Calu3 (cell line): ENCODE data around the gene ZNF501. TPM values are rescaled to one million over a fixed set of nuclear protein-coding genes. Genes with fewer than 3 reads are reported as not detected.

Experiments used
- BruUV-seq: library from RNA; stranded (reverse); fragments of 400-500 nt; replicated peaks from 2 replicates; lab custom pipeline; 2021; lab: Mats Ljungman, UMichigan
- CTCF ChIA-PET: fragments of 300-600 bp; sonication (Branson Sonifier 250); formaldehyde crosslinking; loops from one replicate; lab custom pipeline; 2022; ENCODE audit warnings: antibody characterized with exemption; lab: Charles Lee
- DNase-seq: peaks from one replicate; pipeline ENCODE4 v3.0.0; 2022
- H3K27ac Mint-ChIP-seq: one replicate; pipeline ENCODE4 v1.8.0; 2022; ENCODE audit warnings: mixed read lengths; ENCODE audit not compliant: unreplicated experiment
- H3K27me3 Mint-ChIP-seq: one replicate; pipeline ENCODE4 v1.8.0; 2022; ENCODE audit warnings: mixed read lengths; ENCODE audit not compliant: unreplicated experiment
- H3K36me3 Mint-ChIP-seq: one replicate; pipeline ENCODE4 v1.8.0; 2022; ENCODE audit warnings: mild to moderate bottlenecking, moderate library complexity, mixed read lengths; ENCODE audit not compliant: insufficient read depth, unreplicated experiment
- H3K4me1 Mint-ChIP-seq: one replicate; pipeline ENCODE4 v1.8.0; 2022; ENCODE audit warnings: mild to moderate bottlenecking, low read depth, mixed read lengths; ENCODE audit not compliant: unreplicated experiment
- H3K4me3 Mint-ChIP-seq: one replicate; pipeline ENCODE4 v1.8.0; 2022; ENCODE audit warnings: mild to moderate bottlenecking, low read depth, moderate library complexity, mixed read lengths; ENCODE audit not compliant: unreplicated experiment
- H3K9me3 Mint-ChIP-seq: one replicate; pipeline ENCODE4 v1.8.0; 2022; ENCODE audit warnings: low read depth, mixed read lengths; ENCODE audit not compliant: unreplicated experiment
- intact Hi-C: fragments of 100-400 bp; cut with micrococcal nuclease; formaldehyde crosslinking; loops from one replicate; pipeline ENCODE4 v1.10.0; 2022; ENCODE audit not compliant: unreplicated experiment
- total RNA-seq: library from RNA; stranded (reverse); gene quantifications from 2 replicates; pipeline ENCODE4 v1.2.3, GENCODE V29; 2022
- TF ChIP-seq, protein P1 (sequence below): fragments of 200-600 bp; IDR thresholded peaks from one replicate; pipeline ENCODE4 v1.8.0; 2022; ENCODE audit warnings: antibody characterized with exemption; ENCODE audit not compliant: unreplicated experiment

ZNF501 gene
- total RNA-seq, 1 experiment from 2014 or later, result 0.61 TPM

DNA sequence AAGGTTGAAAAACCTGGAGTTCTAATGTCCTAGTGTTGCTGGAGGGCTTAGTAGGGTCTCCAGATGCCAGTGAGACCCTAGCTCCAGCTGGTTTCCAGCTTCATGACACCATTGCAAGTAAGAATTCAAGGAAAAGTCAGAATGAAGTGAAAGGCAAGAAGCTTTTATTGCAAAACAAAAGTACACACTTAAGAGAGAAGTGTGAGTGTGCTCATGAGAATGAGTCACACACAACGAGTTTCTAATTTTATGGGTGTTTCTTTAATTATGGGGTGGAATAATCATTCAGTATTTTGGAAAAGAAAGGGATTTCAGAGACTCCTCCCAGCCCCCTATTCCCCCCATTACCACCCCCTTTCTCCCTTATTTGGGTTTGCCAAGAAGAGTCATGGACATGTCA is 41.5 kb upstream of the ZNF501 start:
- intact Hi-C loops, result no loop called here
- CTCF ChIA-PET, result no interaction called here
- H3K27ac Mint-ChIP-seq, result no peak overlapping the region
- no peaks in the 10 kb centered on the region for H3K4me1 Mint-ChIP-seq
- peaks cover 15% of the 10 kb centered on the region for H3K9me3 Mint-ChIP-seq
- H3K36me3 Mint-ChIP-seq, result no peaks in the 10 kb centered on the region
- no peak overlapping the region for H3K4me3 Mint-ChIP-seq
- no peak for DNase-seq
- no TSS peak for BruUV-seq
- TF ChIP-seq, protein P1, sequence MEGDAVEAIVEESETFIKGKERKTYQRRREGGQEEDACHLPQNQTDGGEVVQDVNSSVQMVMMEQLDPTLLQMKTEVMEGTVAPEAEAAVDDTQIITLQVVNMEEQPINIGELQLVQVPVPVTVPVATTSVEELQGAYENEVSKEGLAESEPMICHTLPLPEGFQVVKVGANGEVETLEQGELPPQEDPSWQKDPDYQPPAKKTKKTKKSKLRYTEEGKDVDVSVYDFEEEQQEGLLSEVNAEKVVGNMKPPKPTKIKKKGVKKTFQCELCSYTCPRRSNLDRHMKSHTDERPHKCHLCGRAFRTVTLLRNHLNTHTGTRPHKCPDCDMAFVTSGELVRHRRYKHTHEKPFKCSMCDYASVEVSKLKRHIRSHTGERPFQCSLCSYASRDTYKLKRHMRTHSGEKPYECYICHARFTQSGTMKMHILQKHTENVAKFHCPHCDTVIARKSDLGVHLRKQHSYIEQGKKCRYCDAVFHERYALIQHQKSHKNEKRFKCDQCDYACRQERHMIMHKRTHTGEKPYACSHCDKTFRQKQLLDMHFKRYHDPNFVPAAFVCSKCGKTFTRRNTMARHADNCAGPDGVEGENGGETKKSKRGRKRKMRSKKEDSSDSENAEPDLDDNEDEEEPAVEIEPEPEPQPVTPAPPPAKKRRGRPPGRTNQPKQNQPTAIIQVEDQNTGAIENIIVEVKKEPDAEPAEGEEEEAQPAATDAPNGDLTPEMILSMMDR, result no peak
- H3K27me3 Mint-ChIP-seq, result no peaks in the 10 kb centered on the region

DNA sequence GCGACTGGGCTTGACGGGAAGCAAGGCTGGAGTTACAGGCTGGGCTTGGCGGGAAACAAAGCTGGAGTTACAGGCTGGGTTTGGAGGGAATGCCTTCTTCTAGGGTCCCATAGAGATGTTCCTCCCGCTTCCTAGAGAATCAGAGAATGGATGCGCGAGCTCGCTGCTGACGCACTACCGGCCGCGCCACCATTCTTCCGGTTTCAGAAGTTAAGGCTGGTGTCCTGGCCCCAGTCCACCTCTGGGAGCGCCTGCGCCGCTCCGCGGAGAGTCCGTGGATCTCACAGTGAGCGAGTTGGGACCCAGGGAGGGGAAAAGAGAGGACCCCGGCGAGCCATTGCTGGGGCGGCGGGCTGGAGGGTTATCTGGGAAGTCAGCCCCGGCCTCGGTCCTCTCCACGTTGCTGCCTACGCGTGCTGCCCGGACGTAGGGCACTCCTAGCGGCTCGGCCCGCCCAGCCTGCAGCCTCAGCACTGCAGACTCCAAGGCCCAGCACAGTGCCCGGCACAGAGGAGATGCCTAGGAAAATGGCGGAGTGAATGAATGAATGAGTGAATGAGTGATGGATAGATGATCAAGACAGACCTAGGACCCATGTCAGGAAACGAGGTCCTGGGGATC is 16.9 kb upstream of the ZNF501 start, which contains the start of gene ZNF502:
TSS of gene ZNF502 (plus strand) at position 206 of the 621 bp plus-strand sequence. CDS start 7,602 bp downstream, outside the sequence.
- Mint-ChIP-seq H3K9me3 (peaks cover 11% of the 10 kb centered on the region), H3K36me3 (peaks cover 11% of the 10 kb centered on the region), H3K27ac (no peak within 1 kb of the TSS), H3K4me3 (peak within 1 kb of the TSS; percentile 81), H3K27me3 (no peaks in the 10 kb centered on the region), H3K4me1 (no peaks in the 10 kb centered on the region)
- intact Hi-C loops, result no loop called here
- DNase-seq, result peak; percentile 52
- BruUV-seq, result TSS peak; percentile 59
- TF ChIP-seq, protein P1, result no peak
- CTCF ChIA-PET, result no interaction called here

DNA sequence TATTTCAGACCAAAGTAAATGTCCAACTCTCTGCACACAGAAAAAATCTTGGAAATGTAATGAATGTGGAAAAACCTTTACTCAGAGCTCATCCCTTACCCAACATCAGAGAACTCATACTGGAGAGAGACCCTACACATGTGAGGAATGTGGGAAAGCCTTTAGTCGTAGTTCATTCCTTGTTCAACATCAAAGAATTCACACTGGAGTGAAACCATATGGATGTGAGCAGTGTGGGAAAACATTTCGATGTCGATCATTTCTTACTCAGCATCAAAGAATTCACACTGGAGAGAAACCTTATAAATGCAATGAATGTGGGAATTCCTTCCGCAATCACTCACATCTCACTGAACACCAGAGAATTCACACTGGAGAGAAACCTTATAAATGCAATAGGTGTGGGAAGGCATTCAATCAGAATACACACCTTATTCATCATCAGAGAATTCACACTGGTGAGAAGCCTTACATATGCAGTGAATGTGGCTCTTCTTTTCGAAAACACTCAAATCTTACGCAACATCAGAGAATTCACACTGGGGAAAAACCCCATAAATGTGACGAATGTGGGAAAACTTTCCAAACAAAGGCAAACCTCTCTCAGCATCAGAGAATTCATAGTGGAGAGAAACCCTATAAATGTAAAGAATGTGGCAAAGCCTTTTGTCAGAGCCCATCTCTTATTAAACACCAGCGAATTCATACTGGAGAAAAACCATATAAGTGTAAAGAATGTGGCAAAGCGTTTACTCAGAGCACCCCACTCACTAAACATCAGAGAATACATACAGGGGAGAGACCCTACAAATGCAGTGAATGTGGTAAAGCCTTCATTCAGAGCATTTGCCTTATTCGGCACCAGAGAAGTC is 8.0 kb upstream of the ZNF501 start:
- TF ChIP-seq, protein P1, result no peak
- H3K27ac Mint-ChIP-seq, result no peak overlapping the region
- H3K4me3 Mint-ChIP-seq, result no peak overlapping the region
- no peaks in the 10 kb centered on the region for H3K27me3 Mint-ChIP-seq
- H3K4me1 Mint-ChIP-seq, result no peaks in the 10 kb centered on the region
- no TSS peak for BruUV-seq
- CTCF ChIA-PET, result no interaction called here
- intact Hi-C loops, result no loop called here
- H3K36me3 Mint-ChIP-seq, result no peaks in the 10 kb centered on the region
- H3K9me3 Mint-ChIP-seq, result peaks cover 24% of the 10 kb centered on the region
- DNase-seq, result no peak

DNA sequence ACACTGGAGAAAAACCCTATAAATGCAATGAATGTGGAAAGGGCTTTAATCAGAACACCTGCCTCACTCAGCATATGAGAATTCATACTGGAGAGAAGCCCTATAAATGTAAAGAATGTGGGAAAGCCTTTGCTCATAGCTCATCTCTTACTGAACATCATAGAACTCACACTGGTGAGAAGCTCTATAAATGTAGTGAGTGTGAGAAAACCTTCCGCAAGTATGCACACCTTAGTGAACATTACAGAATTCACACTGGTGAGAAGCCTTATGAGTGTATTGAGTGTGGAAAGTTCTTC is 7.4 kb upstream of the ZNF501 start:
- Mint-ChIP-seq H3K4me3 (no peak overlapping the region), H3K27ac (no peak overlapping the region), H3K9me3 (peaks cover 24% of the 10 kb centered on the region), H3K36me3 (no peaks in the 10 kb centered on the region), H3K27me3 (no peaks in the 10 kb centered on the region), H3K4me1 (no peaks in the 10 kb centered on the region)
- CTCF ChIA-PET, result no interaction called here
- no TSS peak for BruUV-seq
- DNase-seq, result no peak
- intact Hi-C loops, result no loop called here
- TF ChIP-seq, protein P1, result no peak
